Measurements from ENCODE around the gene PDE6D.

The PDE6D gene

DNA sequence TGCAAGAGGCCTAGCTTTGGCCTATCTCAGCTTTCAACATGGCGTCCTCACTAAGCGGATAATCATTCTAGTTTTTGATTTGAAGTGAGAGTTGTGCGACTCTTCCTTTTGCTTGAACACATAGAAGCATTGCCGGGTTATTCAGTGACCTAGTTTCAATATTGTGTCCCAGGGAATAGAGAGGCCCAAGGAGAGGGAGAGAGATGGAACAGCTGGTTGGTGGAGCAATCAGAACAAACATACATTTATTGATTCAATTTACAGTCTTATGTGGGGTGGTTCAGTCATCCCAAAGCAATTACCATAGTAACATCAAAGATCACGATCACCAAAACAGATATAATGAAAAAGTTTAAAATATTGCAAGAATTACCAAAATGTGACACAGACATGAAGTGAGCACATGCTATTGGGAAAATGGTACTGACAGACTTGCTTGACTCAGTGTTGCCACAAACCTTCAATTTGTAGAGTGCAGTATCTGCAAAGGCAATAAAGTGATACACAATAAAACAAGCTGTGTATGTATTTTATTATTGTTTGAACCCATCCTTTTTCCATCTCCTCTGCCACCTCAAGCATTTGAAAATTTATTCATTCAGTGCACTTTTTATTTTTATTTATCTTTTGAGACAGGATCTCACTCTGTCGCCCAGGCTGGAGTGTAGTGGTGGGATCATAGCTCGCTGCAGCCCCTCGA lies 35.4 kb upstream of the PDE6D start:
- ATAC-seq, result no peak

DNA sequence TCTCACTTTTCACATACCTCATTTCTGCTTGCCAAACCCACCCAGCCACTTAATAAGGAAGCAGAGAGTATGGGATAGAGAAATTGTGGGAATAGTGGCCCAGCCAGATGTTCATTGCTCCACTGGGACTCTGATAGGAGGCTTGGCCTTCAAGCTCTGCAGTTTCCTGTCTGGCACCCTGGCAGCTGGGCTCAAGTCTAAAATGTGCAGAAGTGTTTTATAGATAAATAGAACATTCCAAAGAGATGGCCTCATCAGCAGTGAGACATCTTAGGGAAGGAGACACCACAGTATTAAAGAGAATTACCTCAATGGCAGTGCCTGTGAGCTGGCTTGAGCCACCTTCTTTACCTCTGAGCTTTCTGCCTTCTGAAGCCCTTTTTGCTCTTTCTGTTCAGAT lies 29.8 kb upstream of the PDE6D start:
- peak; percentile 71 for ATAC-seq
- no peak for TF ChIP-seq ESRRG (CRISPR knock-in tag; IDR thresholded peaks at IDR 0.05)
- no peak for TF ChIP-seq BACH2 (CRISPR knock-in tag; IDR thresholded peaks at IDR 0.05; ENCODE audit: borderline replicate concordance)
- TF ChIP-seq CSDC2 (CRISPR knock-in tag; IDR thresholded peaks at IDR 0.05), result no peak
- no peak for TF ChIP-seq ZNF565 (CRISPR knock-in tag; conservative IDR thresholded peaks at IDR 0.05; ENCODE audit: low read depth)
- no peak for TF ChIP-seq RARB (CRISPR knock-in tag; IDR thresholded peaks at IDR 0.05)
- no peak for TF ChIP-seq PPARA (CRISPR knock-in tag; IDR thresholded peaks at IDR 0.05; ENCODE audit: borderline replicate concordance)
- TF ChIP-seq ZC3H10 (CRISPR knock-in tag; IDR thresholded peaks at IDR 0.05), result no peak
- TF ChIP-seq, protein P1, sequence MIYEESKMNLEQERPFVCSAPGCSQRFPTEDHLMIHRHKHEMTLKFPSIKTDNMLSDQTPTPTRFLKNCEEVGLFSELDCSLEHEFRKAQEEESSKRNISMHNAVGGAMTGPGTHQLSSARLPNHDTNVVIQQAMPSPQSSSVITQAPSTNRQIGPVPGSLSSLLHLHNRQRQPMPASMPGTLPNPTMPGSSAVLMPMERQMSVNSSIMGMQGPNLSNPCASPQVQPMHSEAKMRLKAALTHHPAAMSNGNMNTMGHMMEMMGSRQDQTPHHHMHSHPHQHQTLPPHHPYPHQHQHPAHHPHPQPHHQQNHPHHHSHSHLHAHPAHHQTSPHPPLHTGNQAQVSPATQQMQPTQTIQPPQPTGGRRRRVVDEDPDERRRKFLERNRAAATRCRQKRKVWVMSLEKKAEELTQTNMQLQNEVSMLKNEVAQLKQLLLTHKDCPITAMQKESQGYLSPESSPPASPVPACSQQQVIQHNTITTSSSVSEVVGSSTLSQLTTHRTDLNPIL (CRISPR knock-in tag; IDR thresholded peaks at IDR 0.05; ENCODE audit: low read depth), result no peak
- TF ChIP-seq TOX (CRISPR knock-in tag; IDR thresholded peaks at IDR 0.05; ENCODE audit: borderline replicate concordance), result no peak
- no peak for TF ChIP-seq ZNF8 (CRISPR knock-in tag; IDR thresholded peaks at IDR 0.05)
- TF ChIP-seq SNAI2 (CRISPR knock-in tag; IDR thresholded peaks at IDR 0.05), result no peak
- no peak for TF ChIP-seq ARNTL (CRISPR knock-in tag; IDR thresholded peaks at IDR 0.05; ENCODE audit: borderline replicate concordance, low read depth)
- no peak for TF ChIP-seq ZFP30 (CRISPR knock-in tag; IDR thresholded peaks at IDR 0.05)
- TF ChIP-seq, protein P2, sequence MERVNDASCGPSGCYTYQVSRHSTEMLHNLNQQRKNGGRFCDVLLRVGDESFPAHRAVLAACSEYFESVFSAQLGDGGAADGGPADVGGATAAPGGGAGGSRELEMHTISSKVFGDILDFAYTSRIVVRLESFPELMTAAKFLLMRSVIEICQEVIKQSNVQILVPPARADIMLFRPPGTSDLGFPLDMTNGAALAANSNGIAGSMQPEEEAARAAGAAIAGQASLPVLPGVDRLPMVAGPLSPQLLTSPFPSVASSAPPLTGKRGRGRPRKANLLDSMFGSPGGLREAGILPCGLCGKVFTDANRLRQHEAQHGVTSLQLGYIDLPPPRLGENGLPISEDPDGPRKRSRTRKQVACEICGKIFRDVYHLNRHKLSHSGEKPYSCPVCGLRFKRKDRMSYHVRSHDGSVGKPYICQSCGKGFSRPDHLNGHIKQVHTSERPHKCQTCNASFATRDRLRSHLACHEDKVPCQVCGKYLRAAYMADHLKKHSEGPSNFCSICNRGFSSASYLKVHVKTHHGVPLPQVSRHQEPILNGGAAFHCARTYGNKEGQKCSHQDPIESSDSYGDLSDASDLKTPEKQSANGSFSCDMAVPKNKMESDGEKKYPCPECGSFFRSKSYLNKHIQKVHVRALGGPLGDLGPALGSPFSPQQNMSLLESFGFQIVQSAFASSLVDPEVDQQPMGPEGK (CRISPR knock-in tag; IDR thresholded peaks at IDR 0.05; ENCODE audit: borderline replicate concordance), result no peak
- no peak for TF ChIP-seq GLIS3 (CRISPR knock-in tag; IDR thresholded peaks at IDR 0.05)
- no peak for TF ChIP-seq TCF4 (CRISPR knock-in tag; IDR thresholded peaks at IDR 0.05; ENCODE audit: borderline replicate concordance)
- TF ChIP-seq, protein P3, sequence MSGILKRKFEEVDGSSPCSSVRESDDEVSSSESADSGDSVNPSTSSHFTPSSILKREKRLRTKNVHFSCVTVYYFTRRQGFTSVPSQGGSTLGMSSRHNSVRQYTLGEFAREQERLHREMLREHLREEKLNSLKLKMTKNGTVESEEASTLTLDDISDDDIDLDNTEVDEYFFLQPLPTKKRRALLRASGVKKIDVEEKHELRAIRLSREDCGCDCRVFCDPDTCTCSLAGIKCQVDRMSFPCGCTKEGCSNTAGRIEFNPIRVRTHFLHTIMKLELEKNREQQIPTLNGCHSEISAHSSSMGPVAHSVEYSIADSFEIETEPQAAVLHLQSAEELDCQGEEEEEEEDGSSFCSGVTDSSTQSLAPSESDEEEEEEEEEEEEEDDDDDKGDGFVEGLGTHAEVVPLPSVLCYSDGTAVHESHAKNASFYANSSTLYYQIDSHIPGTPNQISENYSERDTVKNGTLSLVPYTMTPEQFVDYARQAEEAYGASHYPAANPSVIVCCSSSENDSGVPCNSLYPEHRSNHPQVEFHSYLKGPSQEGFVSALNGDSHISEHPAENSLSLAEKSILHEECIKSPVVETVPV (CRISPR knock-in tag; IDR thresholded peaks at IDR 0.05), result no peak
- no peak for TF ChIP-seq ZFP3 (CRISPR knock-in tag; IDR thresholded peaks at IDR 0.05)
- TF ChIP-seq, protein P4, sequence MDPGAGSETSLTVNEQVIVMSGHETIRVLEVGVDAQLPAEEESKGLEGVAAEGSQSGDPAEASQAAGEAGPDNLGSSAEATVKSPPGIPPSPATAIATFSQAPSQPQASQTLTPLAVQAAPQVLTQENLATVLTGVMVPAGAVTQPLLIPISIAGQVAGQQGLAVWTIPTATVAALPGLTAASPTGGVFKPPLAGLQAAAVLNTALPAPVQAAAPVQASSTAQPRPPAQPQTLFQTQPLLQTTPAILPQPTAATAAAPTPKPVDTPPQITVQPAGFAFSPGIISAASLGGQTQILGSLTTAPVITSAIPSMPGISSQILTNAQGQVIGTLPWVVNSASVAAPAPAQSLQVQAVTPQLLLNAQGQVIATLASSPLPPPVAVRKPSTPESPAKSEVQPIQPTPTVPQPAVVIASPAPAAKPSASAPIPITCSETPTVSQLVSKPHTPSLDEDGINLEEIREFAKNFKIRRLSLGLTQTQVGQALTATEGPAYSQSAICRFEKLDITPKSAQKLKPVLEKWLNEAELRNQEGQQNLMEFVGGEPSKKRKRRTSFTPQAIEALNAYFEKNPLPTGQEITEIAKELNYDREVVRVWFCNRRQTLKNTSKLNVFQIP (CRISPR knock-in tag; IDR thresholded peaks at IDR 0.05; ENCODE audit: borderline replicate concordance, low read depth), result no peak
- no peak for TF ChIP-seq ISL1 (CRISPR knock-in tag; IDR thresholded peaks at IDR 0.05)

More for the DNA sequence above, 35.4 kb upstream of the PDE6D start:
- no peak for TF ChIP-seq ESRRG (CRISPR knock-in tag; IDR thresholded peaks at IDR 0.05)
- no peak for TF ChIP-seq TCF4 (CRISPR knock-in tag; IDR thresholded peaks at IDR 0.05; ENCODE audit: borderline replicate concordance)

DNA sequence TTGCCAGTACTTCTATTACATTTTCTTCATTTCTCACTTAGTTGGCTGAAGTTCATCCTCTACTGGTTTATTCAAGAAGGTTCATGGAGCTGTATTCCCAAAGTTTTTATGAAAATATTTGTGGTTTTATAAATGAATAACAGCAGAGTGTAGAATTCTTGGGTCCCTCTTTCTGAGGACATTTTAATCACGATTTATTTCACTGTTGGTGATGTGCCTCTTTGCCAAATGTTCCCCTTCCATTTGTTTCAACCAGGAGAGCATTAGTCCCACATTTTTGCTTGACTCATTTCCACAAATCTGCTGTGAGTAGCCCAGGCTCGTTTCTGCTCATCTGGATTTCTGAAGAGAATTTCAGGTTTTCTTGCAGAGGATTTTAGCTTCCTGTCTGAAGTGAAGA lies 25.9 kb upstream of the PDE6D start:
- no peak for ATAC-seq
- TF ChIP-seq, protein P1 (CRISPR knock-in tag; IDR thresholded peaks at IDR 0.05; ENCODE audit: low read depth), result no peak
- TF ChIP-seq, protein P5, sequence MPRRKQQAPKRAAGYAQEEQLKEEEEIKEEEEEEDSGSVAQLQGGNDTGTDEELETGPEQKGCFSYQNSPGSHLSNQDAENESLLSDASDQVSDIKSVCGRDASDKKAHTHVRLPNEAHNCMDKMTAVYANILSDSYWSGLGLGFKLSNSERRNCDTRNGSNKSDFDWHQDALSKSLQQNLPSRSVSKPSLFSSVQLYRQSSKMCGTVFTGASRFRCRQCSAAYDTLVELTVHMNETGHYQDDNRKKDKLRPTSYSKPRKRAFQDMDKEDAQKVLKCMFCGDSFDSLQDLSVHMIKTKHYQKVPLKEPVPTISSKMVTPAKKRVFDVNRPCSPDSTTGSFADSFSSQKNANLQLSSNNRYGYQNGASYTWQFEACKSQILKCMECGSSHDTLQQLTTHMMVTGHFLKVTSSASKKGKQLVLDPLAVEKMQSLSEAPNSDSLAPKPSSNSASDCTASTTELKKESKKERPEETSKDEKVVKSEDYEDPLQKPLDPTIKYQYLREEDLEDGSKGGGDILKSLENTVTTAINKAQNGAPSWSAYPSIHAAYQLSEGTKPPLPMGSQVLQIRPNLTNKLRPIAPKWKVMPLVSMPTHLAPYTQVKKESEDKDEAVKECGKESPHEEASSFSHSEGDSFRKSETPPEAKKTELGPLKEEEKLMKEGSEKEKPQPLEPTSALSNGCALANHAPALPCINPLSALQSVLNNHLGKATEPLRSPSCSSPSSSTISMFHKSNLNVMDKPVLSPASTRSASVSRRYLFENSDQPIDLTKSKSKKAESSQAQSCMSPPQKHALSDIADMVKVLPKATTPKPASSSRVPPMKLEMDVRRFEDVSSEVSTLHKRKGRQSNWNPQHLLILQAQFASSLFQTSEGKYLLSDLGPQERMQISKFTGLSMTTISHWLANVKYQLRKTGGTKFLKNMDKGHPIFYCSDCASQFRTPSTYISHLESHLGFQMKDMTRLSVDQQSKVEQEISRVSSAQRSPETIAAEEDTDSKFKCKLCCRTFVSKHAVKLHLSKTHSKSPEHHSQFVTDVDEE (CRISPR knock-in tag; IDR thresholded peaks at IDR 0.05), result no peak
- no peak for TF ChIP-seq ISL1 (CRISPR knock-in tag; IDR thresholded peaks at IDR 0.05)
- TF ChIP-seq, protein P4 (CRISPR knock-in tag; IDR thresholded peaks at IDR 0.05; ENCODE audit: borderline replicate concordance, low read depth), result no peak
- TF ChIP-seq TCF4 (CRISPR knock-in tag; IDR thresholded peaks at IDR 0.05; ENCODE audit: borderline replicate concordance), result no peak
- TF ChIP-seq ZFP30 (CRISPR knock-in tag; IDR thresholded peaks at IDR 0.05), result no peak
- TF ChIP-seq ZC3H10 (CRISPR knock-in tag; IDR thresholded peaks at IDR 0.05), result no peak
- TF ChIP-seq PPARA (CRISPR knock-in tag; IDR thresholded peaks at IDR 0.05; ENCODE audit: borderline replicate concordance), result no peak
- TF ChIP-seq, protein P3 (CRISPR knock-in tag; IDR thresholded peaks at IDR 0.05), result no peak
- TF ChIP-seq ARNTL (CRISPR knock-in tag; IDR thresholded peaks at IDR 0.05; ENCODE audit: borderline replicate concordance, low read depth), result no peak
- TF ChIP-seq ZFP3 (CRISPR knock-in tag; IDR thresholded peaks at IDR 0.05), result no peak
- TF ChIP-seq TOX (CRISPR knock-in tag; IDR thresholded peaks at IDR 0.05; ENCODE audit: borderline replicate concordance), result no peak
- no peak for TF ChIP-seq RARB (CRISPR knock-in tag; IDR thresholded peaks at IDR 0.05)
- no peak for TF ChIP-seq ZNF8 (CRISPR knock-in tag; IDR thresholded peaks at IDR 0.05)
